ENCODE data around the gene SCD.

GRCh38 chr10:100340948-100341847 is 5.8 kb upstream of the SCD start:
- TF ChIP-seq CTCF (IDR thresholded peaks at IDR 0.05; ENCODE audit: insufficient read depth, low read depth, low read length) (no peak), EZH2 (IDR thresholded peaks at IDR 0.05; ENCODE audit: insufficient read depth, low read length) (no peak)
